SK-N-SH (cell line): ENCODE results near the gene FAM20C. TPM values are rescaled to one million over a fixed set of nuclear protein-coding genes. Genes with fewer than 3 reads are reported as not detected.

Experiments
- CTCF ChIA-PET: fragments of 300-600, 350-600 bp; formaldehyde crosslinking; extraction: SDS; loops from one replicate; lab custom pipeline; 2021; lab: Yijun Ruan, JAX
- POLR2A ChIA-PET: fragments of 350-600 bp; sonication (Branson Sonifier 250); formaldehyde crosslinking; extraction: SDS; loops from one replicate; lab custom pipeline; 2020; ENCODE audit warnings: antibody characterized with exemption, inconsistent platforms; lab: Yijun Ruan, JAX
- DNase-seq: peaks from one replicate; pipeline ENCODE4 v3.0.0; 2012
- H2AFZ ChIP-seq: fragments of 200-600 bp; sonication (generic); 2 replicates; pipeline ENCODE4 v1.8.1; 2016; ENCODE audit warnings: antibody characterized with exemption, mild to moderate bottlenecking, low read depth
- H3F3A ChIP-seq: fragments of 200-600 bp; sonication (generic); replicated peaks from 2 replicates; pipeline ENCODE3; 2016; ENCODE audit warnings: antibody characterized with exemption, mild to moderate bottlenecking; ENCODE audit not compliant: insufficient read depth
- H3K27ac ChIP-seq, 2 experiments: fragments of 200-500 bp in 1 of 2; fragments of 200-600 bp in 1 of 2; sonication (Bioruptor generic) in 1 of 2; sonication (generic), shearing (Covaris generic) in 1 of 2; 2 replicates each; pipeline versions ENCODE4 v1.5.1 to v1.6.1; 2014 to 2016; ENCODE audit warnings: low read depth in 2 of 2, inconsistent platforms in 1 of 2, low read length in 1 of 2, mild to moderate bottlenecking in 1 of 2, mixed read lengths in 1 of 2
- H3K27me3 ChIP-seq: fragments of 200-600 bp; sonication (generic), shearing (Covaris generic); 2 replicates; pipeline ENCODE4 v1.6.1; 2016; ENCODE audit warnings: mixed run types; ENCODE audit not compliant: insufficient read depth
- H3K36me3 ChIP-seq, 2 experiments: fragments of 200-500 bp in 1 of 2; fragments of 200-600 bp in 1 of 2; sonication (Bioruptor generic) in 1 of 2; sonication (generic) in 1 of 2; replicated peaks in 1 of 2; 2 replicates each; pipeline versions ENCODE3 to v1.5.1; 2014 to 2016; ENCODE audit warnings: low read length in 1 of 2, mild to moderate bottlenecking in 1 of 2; ENCODE audit not compliant: insufficient read depth in 2 of 2, control insufficient read depth in 1 of 2
- H3K4me1 ChIP-seq, 2 experiments: fragments of 200-500 bp in 1 of 2; fragments of 200-600 bp in 1 of 2; sonication (Bioruptor generic) in 1 of 2; sonication (generic), shearing (Covaris generic) in 1 of 2; 2 replicates each; pipeline versions ENCODE4 v1.5.1 to v1.6.1; 2014 to 2016; ENCODE audit warnings: low read depth in 1 of 2, low read length in 1 of 2, mixed run types in 1 of 2; ENCODE audit not compliant: insufficient read depth in 2 of 2, control insufficient read depth in 1 of 2
- H3K4me2 ChIP-seq: fragments of 200-600 bp; sonication (generic), shearing (Covaris generic); 2 replicates; pipeline ENCODE4 v1.6.1; 2017; ENCODE audit warnings: mixed run types
- H3K4me3 ChIP-seq, 2 experiments: fragments of 200-500 bp in 1 of 2; fragments of 200-600 bp in 1 of 2; sonication (Bioruptor generic) in 1 of 2; sonication (generic), shearing (Covaris generic) in 1 of 2; 2 replicates each; pipeline versions ENCODE4 v1.5.1 to v1.8.1; 2014 to 2016; ENCODE audit warnings: low read depth in 2 of 2, inconsistent platforms in 1 of 2, low read length in 1 of 2, mild to moderate bottlenecking in 1 of 2, mixed read lengths in 1 of 2, moderate library complexity in 1 of 2
- H3K79me2 ChIP-seq: fragments of 200-600 bp; sonication (generic); 2 replicates; pipeline ENCODE4 v1.8.1; 2017; ENCODE audit warnings: mild to moderate bottlenecking; ENCODE audit not compliant: insufficient read depth
- H3K9ac ChIP-seq: fragments of 200-600 bp; sonication (generic); 2 replicates; pipeline ENCODE4 v1.6.1; 2017; ENCODE audit warnings: mixed run types
- H3K9me2 ChIP-seq: fragments of 200-600 bp; sonication (generic); 2 replicates; pipeline ENCODE4 v1.6.1; 2017; ENCODE audit warnings: mixed run types
- H3K9me3 ChIP-seq: fragments of 200-600 bp; sonication (generic); 2 replicates; pipeline ENCODE4 v1.6.1; 2017; ENCODE audit warnings: mixed run types, mild to moderate bottlenecking, moderate library complexity
- H4K20me1 ChIP-seq: fragments of 200-600 bp; sonication (generic); 2 replicates; pipeline ENCODE4 v1.6.1; 2017; ENCODE audit warnings: mild to moderate bottlenecking, mixed run types; ENCODE audit not compliant: insufficient read depth
- EP300 ChIP-seq, 2 experiments: IDR thresholded peaks; 2 replicates each; pipeline versions ENCODE4 v1.4.0 to v1.6.1; 2012; ENCODE audit warnings: borderline replicate concordance in 1 of 2, low read depth in 1 of 2, low read length in 1 of 2
- FOSL2 ChIP-seq: IDR thresholded peaks from 2 replicates; pipeline ENCODE4 v1.4.0; 2012; ENCODE audit warnings: low read depth, mild to moderate bottlenecking, moderate library complexity, borderline replicate concordance
- FOXM1 ChIP-seq: IDR thresholded peaks from 2 replicates; pipeline ENCODE4 v1.4.0; 2012; ENCODE audit warnings: low read depth, mild to moderate bottlenecking
- JUND ChIP-seq: IDR thresholded peaks from 2 replicates; pipeline ENCODE4 v1.4.0; 2012
- MEF2A ChIP-seq: IDR thresholded peaks from 2 replicates; pipeline ENCODE4 v1.4.0; 2012; ENCODE audit warnings: low read depth, borderline replicate concordance
- PBX3 ChIP-seq: IDR thresholded peaks from 2 replicates; pipeline ENCODE4; 2012
- POLR2AphosphoS5 ChIP-seq: IDR thresholded peaks from 2 replicates; pipeline ENCODE4 v1.6.1; 2012; ENCODE audit warnings: low read depth, low read length
- RAD21 ChIP-seq: IDR thresholded peaks from 2 replicates; pipeline ENCODE4 v1.6.1; 2012; ENCODE audit warnings: mild to moderate bottlenecking, low read length
- REST ChIP-seq: IDR thresholded peaks from 2 replicates; pipeline ENCODE4 v1.6.1; 2012; ENCODE audit warnings: mild to moderate bottlenecking, low read depth, low read length, moderate library complexity
- RFX5 ChIP-seq: IDR thresholded peaks from 2 replicates; pipeline ENCODE4 v1.6.1; 2012; ENCODE audit warnings: mild to moderate bottlenecking, improper control_type of control experiment, low read length
- RXRA ChIP-seq: IDR thresholded peaks from 2 replicates; pipeline ENCODE4 v1.4.0; 2012; ENCODE audit warnings: low read depth, mild to moderate bottlenecking, borderline replicate concordance
- SIN3A ChIP-seq: IDR thresholded peaks from 2 replicates; pipeline ENCODE4 v1.6.1; 2012; ENCODE audit warnings: low read depth, mild to moderate bottlenecking, low read length, moderate library complexity, borderline replicate concordance
- SMC3 ChIP-seq: IDR thresholded peaks from 2 replicates; pipeline ENCODE4 v1.6.1; 2012; ENCODE audit warnings: low read depth, low read length, improper control_type of control experiment
- TAF1 ChIP-seq: IDR thresholded peaks from 2 replicates; pipeline ENCODE4 v1.6.1; 2012; ENCODE audit warnings: low read depth, mild to moderate bottlenecking, low read length, moderate library complexity, borderline replicate concordance
- TCF12 ChIP-seq: IDR thresholded peaks from 2 replicates; pipeline ENCODE4 v1.4.0; 2012
- YY1 ChIP-seq: IDR thresholded peaks from 2 replicates; pipeline ENCODE4 v1.4.0; 2012; ENCODE audit warnings: low read depth, mild to moderate bottlenecking
- WGBS: methylation state at CpG from one replicate; pipeline ENCODE4 v1.1.6; 2017; ENCODE audit warnings: low lambda C conversion rate; 5-methylcytosine and 5-hydroxymethylcytosine counted together
- polyA plus RNA-seq, 3 experiments: library from polyadenylated mRNA; depleted of rRNA; stranded (reverse); fragments of >200 nt; gene quantifications; 2 replicates each; pipeline ENCODE4 v1.2.3, GENCODE V29; 2012
- TF ChIP-seq, protein P1 (sequence below): fragments of 200-600 bp; sonication (generic); IDR thresholded peaks from 2 replicates; pipeline ENCODE4 v1.6.1; 2017; ENCODE audit warnings: antibody characterized with exemption, mild to moderate bottlenecking, moderate library complexity
- TF ChIP-seq, protein P2 (sequence below): IDR thresholded peaks from 2 replicates; pipeline ENCODE4 v1.4.0; 2012; ENCODE audit warnings: low read depth, borderline replicate concordance
- TF ChIP-seq, protein P3 (sequence below): fragments of 150-350 bp; IDR thresholded peaks from 2 replicates; pipeline ENCODE4 v1.6.1; 2016; ENCODE audit warnings: mild to moderate bottlenecking, low read depth, low read length

The FAM20C gene
- polyA plus RNA-seq, 1 of the 3 experiments (the other 2 are of a cell fraction): 12.7 TPM

DNA sequence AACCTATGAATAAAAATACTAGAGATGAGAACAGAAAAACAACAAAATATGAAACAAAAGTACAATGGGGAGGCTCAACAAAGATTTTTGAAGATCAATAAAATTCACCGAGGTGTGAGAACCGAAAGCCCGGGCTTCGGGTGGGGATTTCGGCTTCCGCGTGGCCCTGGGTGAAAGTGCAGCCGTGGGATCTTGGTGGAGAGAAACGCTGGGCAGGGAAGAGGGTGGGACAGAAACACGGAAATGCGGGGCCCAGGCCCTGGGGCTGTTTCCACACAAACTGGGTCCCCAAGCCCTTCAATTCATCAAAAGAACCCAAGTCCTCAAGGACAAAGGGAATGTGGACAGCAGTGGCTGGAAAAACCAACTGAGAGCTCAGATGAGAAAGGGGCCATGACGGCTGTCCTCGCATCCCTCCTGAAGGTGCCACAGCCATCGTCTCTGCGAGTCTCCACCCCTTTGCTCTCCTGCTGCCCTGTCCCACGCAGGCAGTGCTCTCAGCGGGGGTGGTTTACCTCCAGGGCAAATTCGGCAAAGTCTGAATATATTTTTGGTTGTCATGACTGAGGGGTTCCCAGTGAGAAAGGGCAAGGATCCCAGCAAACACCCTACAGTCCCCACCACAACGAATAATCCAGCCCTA lies 117.3 kb downstream of the FAM20C start:
- peaks cover 59% of the 10 kb centered on the region for H3K27me3 ChIP-seq
- CTCF ChIA-PET: no interaction called here
- H2AFZ ChIP-seq: no peak overlapping the region
- no peaks in the 10 kb centered on the region for H3K79me2 ChIP-seq
- no peaks in the 10 kb centered on the region for H3F3A ChIP-seq
- DNase-seq: no peak
- POLR2A ChIA-PET: no interaction called here
- H3K4me3 ChIP-seq: no peak overlapping the region
- H4K20me1 ChIP-seq: no peaks in the 10 kb centered on the region
- WGBS: 57% methylated on average over 19 of the region's 19 CpGs
- H3K4me1 ChIP-seq: no peaks in the 10 kb centered on the region
- H3K36me3 ChIP-seq: peaks cover 0 to 1% of the 10 kb centered on the region in 2 experiments
- H3K27ac ChIP-seq: no peak overlapping the region
- TF ChIP-seq, protein P1, sequence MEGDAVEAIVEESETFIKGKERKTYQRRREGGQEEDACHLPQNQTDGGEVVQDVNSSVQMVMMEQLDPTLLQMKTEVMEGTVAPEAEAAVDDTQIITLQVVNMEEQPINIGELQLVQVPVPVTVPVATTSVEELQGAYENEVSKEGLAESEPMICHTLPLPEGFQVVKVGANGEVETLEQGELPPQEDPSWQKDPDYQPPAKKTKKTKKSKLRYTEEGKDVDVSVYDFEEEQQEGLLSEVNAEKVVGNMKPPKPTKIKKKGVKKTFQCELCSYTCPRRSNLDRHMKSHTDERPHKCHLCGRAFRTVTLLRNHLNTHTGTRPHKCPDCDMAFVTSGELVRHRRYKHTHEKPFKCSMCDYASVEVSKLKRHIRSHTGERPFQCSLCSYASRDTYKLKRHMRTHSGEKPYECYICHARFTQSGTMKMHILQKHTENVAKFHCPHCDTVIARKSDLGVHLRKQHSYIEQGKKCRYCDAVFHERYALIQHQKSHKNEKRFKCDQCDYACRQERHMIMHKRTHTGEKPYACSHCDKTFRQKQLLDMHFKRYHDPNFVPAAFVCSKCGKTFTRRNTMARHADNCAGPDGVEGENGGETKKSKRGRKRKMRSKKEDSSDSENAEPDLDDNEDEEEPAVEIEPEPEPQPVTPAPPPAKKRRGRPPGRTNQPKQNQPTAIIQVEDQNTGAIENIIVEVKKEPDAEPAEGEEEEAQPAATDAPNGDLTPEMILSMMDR: no peak
- TF ChIP-seq POLR2AphosphoS5 (no peak), SIN3A (no peak), SMC3 (no peak), TAF1 (no peak), RFX5 (no peak), TCF12 (no peak), YY1 (no peak), FOSL2 (no peak), RAD21 (no peak), PBX3 (no peak), FOXM1 (no peak), JUND (no peak), EP300 (IDR thresholded peaks at IDR 0.05; ENCODE audit: borderline replicate concordance in 1 of 2, low read depth in 1 of 2, low read length in 1 of 2) (no peak), RXRA (no peak), REST (no peak), MEF2A (no peak)
- TF ChIP-seq, protein P2, sequence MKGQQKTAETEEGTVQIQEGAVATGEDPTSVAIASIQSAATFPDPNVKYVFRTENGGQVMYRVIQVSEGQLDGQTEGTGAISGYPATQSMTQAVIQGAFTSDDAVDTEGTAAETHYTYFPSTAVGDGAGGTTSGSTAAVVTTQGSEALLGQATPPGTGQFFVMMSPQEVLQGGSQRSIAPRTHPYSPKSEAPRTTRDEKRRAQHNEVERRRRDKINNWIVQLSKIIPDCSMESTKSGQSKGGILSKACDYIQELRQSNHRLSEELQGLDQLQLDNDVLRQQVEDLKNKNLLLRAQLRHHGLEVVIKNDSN: no peak
- TF ChIP-seq, protein P3, sequence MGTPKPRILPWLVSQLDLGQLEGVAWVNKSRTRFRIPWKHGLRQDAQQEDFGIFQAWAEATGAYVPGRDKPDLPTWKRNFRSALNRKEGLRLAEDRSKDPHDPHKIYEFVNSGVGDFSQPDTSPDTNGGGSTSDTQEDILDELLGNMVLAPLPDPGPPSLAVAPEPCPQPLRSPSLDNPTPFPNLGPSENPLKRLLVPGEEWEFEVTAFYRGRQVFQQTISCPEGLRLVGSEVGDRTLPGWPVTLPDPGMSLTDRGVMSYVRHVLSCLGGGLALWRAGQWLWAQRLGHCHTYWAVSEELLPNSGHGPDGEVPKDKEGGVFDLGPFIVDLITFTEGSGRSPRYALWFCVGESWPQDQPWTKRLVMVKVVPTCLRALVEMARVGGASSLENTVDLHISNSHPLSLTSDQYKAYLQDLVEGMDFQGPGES: no peak
- H3K9ac ChIP-seq: no peak overlapping the region
- no peak overlapping the region for H3K4me2 ChIP-seq
- H3K9me3 ChIP-seq: peaks cover 14% of the 10 kb centered on the region; the same call in 1 of the 2 replicates
- no peaks in the 10 kb centered on the region for H3K9me2 ChIP-seq
